GM12892 (cell line): ENCODE results near the gene KCNMB2.

Experiments used
- POLR2A ChIP-seq: IDR thresholded peaks from 2 replicates; pipeline ENCODE4 v1.6.1; 2011; ENCODE audit warnings: low read depth, low read length, control low read depth
- POLR2AphosphoS5 ChIP-seq: IDR thresholded peaks from 2 replicates; pipeline ENCODE4 v1.6.1; 2011; ENCODE audit warnings: low read depth, low read length, control low read depth

DNA sequence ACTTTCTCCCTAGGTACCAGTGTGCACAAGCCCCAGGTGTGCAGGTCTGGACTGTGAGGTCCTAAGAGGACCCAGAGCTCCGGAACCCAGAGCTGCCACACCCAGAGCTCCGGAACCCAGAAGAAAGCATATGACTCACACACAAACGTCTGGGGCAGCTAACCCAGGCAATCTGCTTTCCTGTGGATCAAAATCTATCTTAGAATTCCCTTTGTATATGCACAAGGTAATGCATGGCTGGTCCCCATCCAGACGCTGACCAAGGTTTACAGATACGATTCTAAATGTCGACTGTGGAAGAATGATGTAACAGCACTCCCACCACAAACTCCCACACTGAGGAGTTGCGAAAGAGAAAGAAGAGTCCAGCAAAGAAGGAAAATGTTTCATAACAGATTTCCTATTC, 15.7 kb downstream of the KCNMB2 start:
- TF ChIP-seq POLR2AphosphoS5 (no peak), POLR2A (no peak)
